Neural cell (in vitro differentiated cells): ENCODE measurements around the gene DONSON. TPM values are rescaled to one million over a fixed set of nuclear protein-coding genes. Genes with fewer than 3 reads are reported as not detected.

ENCODE experiments used
- H2AFZ ChIP-seq: fragments of 200-600, 300-800 bp; sonication (generic), shearing (Covaris generic); 2 replicates; pipeline ENCODE4 v1.6.0; 2014; ENCODE audit warnings: low read depth, mild to moderate bottlenecking, antibody characterized with exemption, low read length, moderate library complexity
- H3F3A ChIP-seq: fragments of 200-600 bp; shearing (Covaris generic); 2 replicates; pipeline ENCODE4 v1.6.1; 2016; ENCODE audit warnings: mild to moderate bottlenecking, moderate library complexity, mixed read lengths, antibody characterized with exemption, low read length; ENCODE audit not compliant: insufficient read depth, poor library complexity, severe bottlenecking
- H3K27ac ChIP-seq: fragments of 200-600, 300-800 bp; sonication (generic), shearing (Covaris generic); 2 replicates; pipeline ENCODE4 v1.5.1; 2014; ENCODE audit warnings: mild to moderate bottlenecking, low read length, moderate library complexity
- H3K27me3 ChIP-seq: fragments of 300-800, 200-600 bp; sonication (generic), shearing (Covaris generic); 2 replicates; pipeline ENCODE4 v1.6.0; 2014; ENCODE audit warnings: mild to moderate bottlenecking, low read depth, low read length, moderate library complexity; ENCODE audit not compliant: insufficient read depth
- H3K36me3 ChIP-seq: fragments of 300-800, 200-600 bp; sonication (generic), shearing (Covaris generic); 2 replicates; pipeline ENCODE4 v1.5.1; 2014; ENCODE audit warnings: mild to moderate bottlenecking, antibody characterized with exemption, low read length, moderate library complexity; ENCODE audit not compliant: insufficient read depth
- H3K4me2 ChIP-seq: fragments of 300-800, 200-600 bp; sonication (generic), shearing (Covaris generic); 2 replicates; pipeline ENCODE4 v1.6.0; 2014; ENCODE audit warnings: mild to moderate bottlenecking, low read length
- H3K4me3 ChIP-seq: fragments of 300-800, 200-600 bp; sonication (generic), shearing (Covaris generic); 2 replicates; pipeline ENCODE4 v1.5.1; 2014; ENCODE audit warnings: mild to moderate bottlenecking, low read length, moderate library complexity
- H3K79me2 ChIP-seq: fragments of 200-600 bp; shearing (Covaris generic); replicated peaks from 2 replicates; pipeline ENCODE4 v1.6.0; 2014; ENCODE audit warnings: mild to moderate bottlenecking, low read length, moderate library complexity; ENCODE audit not compliant: insufficient read depth
- H3K9ac ChIP-seq: fragments of 300-800, 200-600 bp; sonication (generic), shearing (Covaris generic); 2 replicates; pipeline ENCODE4 v1.6.1; 2016; ENCODE audit warnings: mild to moderate bottlenecking, low read length, mixed read lengths
- H3K9me2 ChIP-seq: fragments of 200-600 bp; shearing (Covaris generic); 2 replicates; pipeline ENCODE4 v1.6.1; 2016; ENCODE audit warnings: mild to moderate bottlenecking, low read length, mixed read lengths; ENCODE audit not compliant: insufficient read depth
- H3K9me3 ChIP-seq: fragments of 200-600, 300-800 bp; sonication (generic), shearing (Covaris generic); 2 replicates; pipeline ENCODE4 v1.6.1; 2016; ENCODE audit warnings: mild to moderate bottlenecking, mixed run types, low read length, moderate library complexity, mixed read lengths
- H4K20me1 ChIP-seq: fragments of 200-600 bp; shearing (Covaris generic); 2 replicates; pipeline ENCODE4 v1.6.1; 2016; ENCODE audit warnings: mild to moderate bottlenecking, mixed run types; ENCODE audit not compliant: insufficient read depth
- CTCF ChIP-seq: fragments of 450-650 bp; IDR thresholded peaks from 2 replicates; pipeline ENCODE4 v1.5.1; 2014; ENCODE audit warnings: antibody characterized with exemption, mild to moderate bottlenecking, moderate library complexity; ENCODE audit not compliant: poor library complexity, severe bottlenecking
- EP300 ChIP-seq: fragments of 450-650 bp; conservative IDR thresholded peaks from 2 replicates; pipeline ENCODE4 v1.6.1; 2014; ENCODE audit warnings: antibody characterized with exemption, mild to moderate bottlenecking, moderate library complexity; ENCODE audit not compliant: poor library complexity, severe bottlenecking
- EZH2 ChIP-seq: fragments of 200-600, 300-800 bp; shearing (Covaris generic), sonication (generic); IDR thresholded peaks from 2 replicates; pipeline ENCODE4 v1.6.1; 2014; ENCODE audit warnings: antibody characterized with exemption, low read length, borderline replicate concordance, mild to moderate bottlenecking; ENCODE audit not compliant: insufficient read depth, poor library complexity, severe bottlenecking
- MXI1 ChIP-seq: fragments of 450-650 bp; conservative IDR thresholded peaks from 2 replicates; pipeline ENCODE4 v1.6.1; 2014; ENCODE audit warnings: antibody characterized with exemption, mild to moderate bottlenecking; ENCODE audit not compliant: poor library complexity, severe bottlenecking
- POLR2AphosphoS5 ChIP-seq: IDR thresholded peaks from 2 replicates; pipeline ENCODE4 v1.6.1; 2012
- RAD21 ChIP-seq: fragments of 450-650 bp; conservative IDR thresholded peaks from 2 replicates; pipeline ENCODE4 v1.6.1; 2014; ENCODE audit warnings: antibody characterized with exemption, mild to moderate bottlenecking, moderate library complexity
- REST ChIP-seq: IDR thresholded peaks from 2 replicates; pipeline ENCODE4 v1.6.1; 2012; ENCODE audit warnings: borderline replicate concordance
- SMC3 ChIP-seq: fragments of 450-650 bp; conservative IDR thresholded peaks from 2 replicates; pipeline ENCODE4 v1.6.1; 2014; ENCODE audit warnings: antibody characterized with exemption, mild to moderate bottlenecking, moderate library complexity; ENCODE audit not compliant: poor library complexity
- TAF1 ChIP-seq: IDR thresholded peaks from 2 replicates; pipeline ENCODE4 v1.6.1; 2012; ENCODE audit warnings: low read depth
- polyA plus RNA-seq: library from polyadenylated mRNA; depleted of rRNA; stranded (reverse); fragments of >200 nt; gene quantifications from 2 replicates; pipeline ENCODE4 v1.2.3, GENCODE V29; 2014

DONSON gene
- polyA plus RNA-seq, 1 donor from 2014 or later = 46.2 TPM

GRCh38 chr21:33586927-33587326, 1.6 kb downstream of the DONSON start:
- no peaks in the 10 kb centered on the region for H3K36me3 ChIP-seq
- H4K20me1 ChIP-seq = no peaks in the 10 kb centered on the region
- H3K9me3 ChIP-seq = no peaks in the 10 kb centered on the region
- peaks cover 9% of the 10 kb centered on the region for H3F3A ChIP-seq
- H2AFZ ChIP-seq = no peak overlapping the region
- no peak for TF ChIP-seq SMC3
- peak overlapping the region; percentile 88 for H3K4me3 ChIP-seq
- H3K9me2 ChIP-seq = no peaks in the 10 kb centered on the region
- H3K79me2 ChIP-seq = peaks cover 9% of the 10 kb centered on the region
- no peak overlapping the region for H3K27ac ChIP-seq
- H3K9ac ChIP-seq = no peak overlapping the region
- H3K27me3 ChIP-seq = no peaks in the 10 kb centered on the region
- no peak overlapping the region for H3K4me2 ChIP-seq

- no peaks in the 10 kb centered on the region for H4K20me1 ChIP-seq
- no peak overlapping the region for H3K9ac ChIP-seq
- no peak overlapping the region for H2AFZ ChIP-seq
- H3K79me2 ChIP-seq = peaks cover 9% of the 10 kb centered on the region
- no peak overlapping the region for H3K4me3 ChIP-seq
- no peaks in the 10 kb centered on the region for H3K9me3 ChIP-seq
- no peak overlapping the region for H3K27ac ChIP-seq
- no peaks in the 10 kb centered on the region for H3K36me3 ChIP-seq
- TF ChIP-seq TAF1 (no peak), CTCF (no peak), EP300 (no peak), EZH2 (no peak), RAD21 (no peak), SMC3 (no peak), POLR2AphosphoS5 (no peak), REST (no peak), MXI1 (no peak)
- H3K27me3 ChIP-seq = no peaks in the 10 kb centered on the region
- no peaks in the 10 kb centered on the region for H3K9me2 ChIP-seq
- peaks cover 7% of the 10 kb centered on the region for H3F3A ChIP-seq
- no peak overlapping the region for H3K4me2 ChIP-seq
These were observed 4.0 kb downstream of the DONSON start for GRCh38 chr21:33584455-33584854.

- no peak overlapping the region for H3K27ac ChIP-seq
These were observed 9.4 kb downstream of the DONSON start for GRCh38 chr21:33578959-33579542.

More at GRCh38 chr21:33578959-33579542, 9.4 kb downstream of the DONSON start:
- no peaks in the 10 kb centered on the region for H3K9me2 ChIP-seq
- TF ChIP-seq RAD21 = no peak
- TF ChIP-seq POLR2AphosphoS5 = no peak
- H3K27me3 ChIP-seq = no peaks in the 10 kb centered on the region
- no peak overlapping the region for H3K9ac ChIP-seq
- H3K4me3 ChIP-seq = no peak overlapping the region
- H4K20me1 ChIP-seq = no peaks in the 10 kb centered on the region
- H3K4me2 ChIP-seq = no peak overlapping the region
- H3K9me3 ChIP-seq = no peaks in the 10 kb centered on the region
- no peaks in the 10 kb centered on the region for H3F3A ChIP-seq
- no peaks in the 10 kb centered on the region for H3K79me2 ChIP-seq
- peaks cover 4% of the 10 kb centered on the region for H3K36me3 ChIP-seq
- H2AFZ ChIP-seq = no peak overlapping the region
